ACC112 (cell line): ENCODE measurements around the gene MDK.

Experiments used
- H2AFZ ChIP-seq: fragments of 200-600 bp; sonication (generic); one replicate; pipeline ENCODE4 v1.6.0; 2017; ENCODE audit warnings: antibody characterized with exemption, low read length; ENCODE audit not compliant: unreplicated experiment
- H3K27ac ChIP-seq: fragments of 200-600 bp; sonication (generic); 2 replicates; pipeline ENCODE4 v1.5.1; 2014; ENCODE audit warnings: low read depth, mild to moderate bottlenecking, antibody characterized with exemption, low read length, moderate library complexity
- H3K27me3 ChIP-seq: fragments of 200-600 bp; sonication (generic); 2 replicates; pipeline ENCODE4 v1.6.1; 2014; ENCODE audit warnings: mild to moderate bottlenecking, antibody characterized with exemption, low read length, moderate library complexity, mixed read lengths; ENCODE audit not compliant: insufficient read depth
- H3K36me3 ChIP-seq: fragments of 200-600 bp; sonication (generic); 2 replicates; pipeline ENCODE4 v1.6.1; 2016; ENCODE audit warnings: mild to moderate bottlenecking, antibody characterized with exemption, low read length, moderate library complexity, mixed read lengths; ENCODE audit not compliant: insufficient read depth
- H3K4me1 ChIP-seq: fragments of 200-600 bp; sonication (generic); one replicate; pipeline ENCODE4 v1.6.1; 2016; ENCODE audit warnings: low read length, mixed read lengths; ENCODE audit not compliant: insufficient read depth, unreplicated experiment, control insufficient read depth
- H3K4me3 ChIP-seq: fragments of 200-600 bp; sonication (generic); 2 replicates; pipeline ENCODE4 v1.5.1; 2014; ENCODE audit warnings: mild to moderate bottlenecking, low read depth, low read length
- H3K79me2 ChIP-seq: fragments of 200-600 bp; sonication (generic); one replicate; pipeline ENCODE4 v1.6.0; 2016; ENCODE audit warnings: low read length; ENCODE audit not compliant: control insufficient read depth, unreplicated experiment, insufficient read depth

The MDK gene

GRCh38 chr11:46361283-46362155, 19.9 kb upstream of the MDK start:
- Histone ChIP-seq H2AFZ (no peak overlapping the region), H3K27me3 (no peaks in the 10 kb centered on the region), H3K4me3 (peak overlapping the region; percentile 1; the same call in 1 of the 2 replicates), H3K27ac (peak overlapping the region; percentile 29; the same call in 1 of the 2 replicates), H3K36me3 (no peaks in the 10 kb centered on the region), H3K79me2 (peaks cover 11% of the 10 kb centered on the region), H3K4me1 (peaks cover 34% of the 10 kb centered on the region)

GRCh38 chr11:46362156-46363030, 19.1 kb upstream of the MDK start:
- Histone ChIP-seq H3K4me1 (peaks cover 31% of the 10 kb centered on the region), H3K27ac (peak overlapping the region; percentile 62), H3K79me2 (peaks cover 11% of the 10 kb centered on the region), H3K4me3 (no peak overlapping the region), H3K36me3 (no peaks in the 10 kb centered on the region), H2AFZ (no peak overlapping the region), H3K27me3 (no peaks in the 10 kb centered on the region)

GRCh38 chr11:46363031-46363407, 18.4 kb upstream of the MDK start:
- Histone ChIP-seq H3K4me3 (no peak overlapping the region), H3K4me1 (peaks cover 31% of the 10 kb centered on the region), H2AFZ (no peak overlapping the region), H3K79me2 (peaks cover 11% of the 10 kb centered on the region), H3K27me3 (no peaks in the 10 kb centered on the region), H3K27ac (peak overlapping the region; percentile 62), H3K36me3 (no peaks in the 10 kb centered on the region)

- Histone ChIP-seq H2AFZ (no peak overlapping the region), H3K4me3 (no peak overlapping the region), H3K27ac (peak overlapping the region; percentile 62), H3K27me3 (no peaks in the 10 kb centered on the region), H3K36me3 (no peaks in the 10 kb centered on the region), H3K4me1 (peaks cover 31% of the 10 kb centered on the region), H3K79me2 (peaks cover 11% of the 10 kb centered on the region)
Observed at GRCh38 chr11:46363455-46364005, 17.9 kb upstream of the MDK start.

- Histone ChIP-seq H3K27me3 (no peaks in the 10 kb centered on the region), H2AFZ (no peak overlapping the region), H3K4me3 (no peak overlapping the region), H3K79me2 (peaks cover 11% of the 10 kb centered on the region), H3K4me1 (peaks cover 31% of the 10 kb centered on the region), H3K36me3 (no peaks in the 10 kb centered on the region), H3K27ac (peak overlapping the region; percentile 62; the same call in 1 of the 2 replicates)
Observed at GRCh38 chr11:46364056-46364455, 17.4 kb upstream of the MDK start.

GRCh38 chr11:46364791-46365190, 16.7 kb upstream of the MDK start:
- H3K4me1 ChIP-seq, result peaks cover 31% of the 10 kb centered on the region
- no peaks in the 10 kb centered on the region for H3K36me3 ChIP-seq
- no peak overlapping the region for H3K27ac ChIP-seq
- H3K4me3 ChIP-seq, result no peak overlapping the region
- no peak overlapping the region for H2AFZ ChIP-seq
- H3K27me3 ChIP-seq, result no peaks in the 10 kb centered on the region
- H3K79me2 ChIP-seq, result peaks cover 11% of the 10 kb centered on the region

GRCh38 chr11:46366260-46366659, 15.2 kb upstream of the MDK start:
- H3K4me1 ChIP-seq, result peaks cover 25% of the 10 kb centered on the region
- no peak overlapping the region for H3K27ac ChIP-seq
- H2AFZ ChIP-seq, result no peak overlapping the region

GRCh38 chr11:46366661-46367161, 14.8 kb upstream of the MDK start:
- Histone ChIP-seq H3K36me3 (no peaks in the 10 kb centered on the region), H3K4me1 (peaks cover 21% of the 10 kb centered on the region), H3K4me3 (no peak overlapping the region), H3K27me3 (no peaks in the 10 kb centered on the region), H3K27ac (no peak overlapping the region), H2AFZ (no peak overlapping the region), H3K79me2 (peaks cover 3% of the 10 kb centered on the region)

More at GRCh38 chr11:46366260-46366659, 15.2 kb upstream of the MDK start:
- peaks cover 4% of the 10 kb centered on the region for H3K79me2 ChIP-seq
- no peaks in the 10 kb centered on the region for H3K36me3 ChIP-seq
- no peak overlapping the region for H3K4me3 ChIP-seq
- no peaks in the 10 kb centered on the region for H3K27me3 ChIP-seq

- no peak overlapping the region for H3K4me3 ChIP-seq
- peaks cover 14% of the 10 kb centered on the region for H3K4me1 ChIP-seq
- H3K27me3 ChIP-seq, result no peaks in the 10 kb centered on the region
- no peak overlapping the region for H3K27ac ChIP-seq
- no peaks in the 10 kb centered on the region for H3K36me3 ChIP-seq
- peaks cover under 1% of the 10 kb centered on the region for H3K79me2 ChIP-seq
- H2AFZ ChIP-seq, result no peak overlapping the region
Observed at GRCh38 chr11:46367244-46367915, 14.1 kb upstream of the MDK start.

- Histone ChIP-seq H3K4me3 (no peak overlapping the region), H3K4me1 (peaks cover 9% of the 10 kb centered on the region), H3K36me3 (no peaks in the 10 kb centered on the region), H3K27ac (no peak overlapping the region), H3K79me2 (no peaks in the 10 kb centered on the region), H3K27me3 (no peaks in the 10 kb centered on the region), H2AFZ (no peak overlapping the region)
Observed at GRCh38 chr11:46367916-46368267, 13.6 kb upstream of the MDK start.
